ENCODE results near the gene ADRA1B. TPM values are rescaled to one million over a fixed set of nuclear protein-coding genes. Genes with fewer than 3 reads are reported as not detected.

ADRA1B gene
- total RNA-seq, 2 donors from 2014 or later, result 0.32 to 0.69 TPM

- Histone ChIP-seq H3K36me3 (no peaks in the 10 kb centered on the region), H3K9me3 (no peaks in the 10 kb centered on the region), H3K27me3 (no peaks in the 10 kb centered on the region), H3K9ac (ENCODE audit: low read depth in 2 of 2, low read length in 2 of 2) (no peak overlapping the region), H3K4me3 (no peak overlapping the region), H3K27ac (no peak overlapping the region), H3K4me1 (peaks cover 1% of the 10 kb centered on the region)
- intact Hi-C loops (cut with DNase I), result no loop called here
- no peak for TF ChIP-seq CTCF (IDR thresholded peaks at IDR 0.05)
- DNase-seq, result no peak
Measured at GRCh38 chr5:159910207-159910842, 6.0 kb upstream of the ADRA1B start.

- DNase-seq, result no peak
- Histone ChIP-seq H3K9ac (ENCODE audit: low read depth in 2 of 2, low read length in 2 of 2) (no peak overlapping the region), H3K4me1 (no peaks in the 10 kb centered on the region), H3K27ac (no peak overlapping the region), H3K27me3 (no peaks in the 10 kb centered on the region), H3K9me3 (no peaks in the 10 kb centered on the region), H3K36me3 (no peaks in the 10 kb centered on the region), H3K4me3 (no peak overlapping the region)
- intact Hi-C loops (cut with DNase I), result no loop called here
- TF ChIP-seq CTCF (IDR thresholded peaks at IDR 0.05), result no peak
Measured at GRCh38 chr5:159910843-159911229, 5.4 kb upstream of the ADRA1B start.

- no peak overlapping the region for H3K27ac ChIP-seq
- no peaks in the 10 kb centered on the region for H3K4me1 ChIP-seq
- intact Hi-C loops (cut with DNase I), result no loop called here
- H3K4me3 ChIP-seq, result no peak overlapping the region
- no peaks in the 10 kb centered on the region for H3K9me3 ChIP-seq
- no peak overlapping the region for H3K9ac ChIP-seq (ENCODE audit: low read depth in 2 of 2, low read length in 2 of 2)
- no peaks in the 10 kb centered on the region for H3K36me3 ChIP-seq
- H3K27me3 ChIP-seq, result no peaks in the 10 kb centered on the region
- no peak for DNase-seq
- TF ChIP-seq CTCF (IDR thresholded peaks at IDR 0.05), result no peak
Measured at GRCh38 chr5:159911349-159911748, 4.9 kb upstream of the ADRA1B start.

GRCh38 chr5:159912033-159912800 is 4.1 kb upstream of the ADRA1B start:
- Histone ChIP-seq H3K9ac (ENCODE audit: low read depth in 2 of 2, low read length in 2 of 2) (no peak overlapping the region), H3K4me1 (no peaks in the 10 kb centered on the region), H3K27ac (no peak overlapping the region), H3K27me3 (peaks cover 6% of the 10 kb centered on the region), H3K36me3 (no peaks in the 10 kb centered on the region), H3K4me3 (no peak overlapping the region), H3K9me3 (no peaks in the 10 kb centered on the region)
- intact Hi-C loops (cut with DNase I), result no loop called here
- DNase-seq, result no peak
- no peak for TF ChIP-seq CTCF (IDR thresholded peaks at IDR 0.05)

- Histone ChIP-seq H3K27ac (no peak overlapping the region), H3K4me3 (no peak overlapping the region), H3K9me3 (no peaks in the 10 kb centered on the region), H3K27me3 (peaks cover 7% of the 10 kb centered on the region), H3K9ac (ENCODE audit: low read depth in 2 of 2, low read length in 2 of 2) (no peak overlapping the region), H3K4me1 (no peaks in the 10 kb centered on the region), H3K36me3 (no peaks in the 10 kb centered on the region)
- DNase-seq, result no peak
- intact Hi-C loops (cut with DNase I), result no loop called here
- no peak for TF ChIP-seq CTCF (IDR thresholded peaks at IDR 0.05)
Measured at GRCh38 chr5:159913048-159913447, 3.2 kb upstream of the ADRA1B start.
